Stimulated activated CD4-positive, alpha-beta T cell treated with anti-CD3 and anti-CD28 coated beads, Interleukin-15, amount 100 ng/mL, for 48 hours (primary cell): Measurements from ENCODE around the gene CFI.
"Not testable (repeated sequence)": the region's sequence is repeated elsewhere in the genome, so short reads cannot be mapped to it uniquely, and the experiment has no call there.

Experiments used
- DNase-seq, 2 donors: peaks; one replicate each; pipeline ENCODE4 v3.0.0-alpha.2; 2020; ENCODE audit warnings: low read depth in 2 of 2

The CFI gene

DNA sequence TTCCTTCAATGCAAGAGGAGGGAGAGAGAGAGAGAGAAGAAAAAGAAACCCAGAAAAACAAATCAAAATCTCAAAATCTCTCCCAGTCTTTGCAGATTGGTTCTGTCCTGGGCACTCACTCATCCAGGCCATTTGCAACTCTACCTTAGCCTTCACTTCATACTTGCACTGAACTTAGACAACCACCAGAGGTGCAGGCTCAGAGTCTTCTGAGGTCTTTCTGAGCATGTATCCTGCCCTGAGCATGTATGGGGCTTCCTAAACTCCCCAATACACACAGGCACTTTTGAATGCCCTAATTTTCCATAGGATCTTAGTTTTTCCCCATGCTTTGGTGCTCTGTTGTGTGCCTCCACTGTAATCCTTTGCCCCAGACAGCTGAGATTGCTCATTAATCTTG, 2.9 kb downstream of the CFI start:
- DNase-seq: no peak

GRCh38 chr4:109795059-109795458, 6.7 kb downstream of the CFI start:
- DNase-seq: no peak

GRCh38 chr4:109787807-109788206, 14.0 kb downstream of the CFI start:
- no peak for DNase-seq

DNA sequence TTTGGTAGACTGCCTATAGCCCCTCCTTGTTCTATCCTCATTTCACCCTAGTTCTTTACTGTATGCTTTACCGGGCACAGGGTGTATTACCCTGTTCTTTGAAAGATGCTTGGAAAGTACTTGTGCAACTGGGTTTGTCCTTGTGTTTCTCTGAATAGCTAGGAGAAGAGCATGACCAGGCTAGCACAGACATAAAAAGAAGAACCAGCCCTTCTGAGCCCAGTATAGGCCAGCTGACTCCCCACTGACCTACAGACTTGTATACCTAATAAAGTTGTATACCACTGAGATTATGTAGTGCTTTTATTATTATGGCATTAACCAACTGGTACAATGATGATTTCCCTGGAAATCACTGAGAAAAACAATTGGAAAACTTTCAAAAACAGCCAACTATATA, 15.0 kb downstream of the CFI start:
- DNase-seq: no peak

GRCh38 chr4:109782092-109782491, 19.7 kb downstream of the CFI start:
- DNase-seq: not testable (repeated sequence)

GRCh38 chr4:109764789-109765402, 36.9 kb downstream of the CFI start:
- DNase-seq: no peak

DNA sequence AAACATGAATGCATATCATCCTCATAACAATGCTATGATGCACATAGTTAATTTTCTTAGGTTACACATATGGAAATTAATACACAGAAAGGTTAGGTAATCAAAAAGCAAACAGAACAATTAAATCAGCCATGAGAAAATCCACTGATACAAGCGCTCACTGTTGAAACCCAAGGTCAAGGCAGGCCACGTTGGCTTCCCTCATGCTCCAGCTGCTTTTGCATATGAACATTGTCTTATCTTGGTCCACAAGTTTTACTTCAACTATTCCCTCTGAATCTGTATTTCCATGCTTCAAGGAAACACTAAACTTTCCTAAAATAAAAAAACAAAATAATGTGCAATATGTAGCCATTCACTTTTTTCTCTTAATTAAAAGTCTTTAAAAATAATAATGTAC, 37.4 kb downstream of the CFI start:
- DNase-seq: no peak

- DNase-seq: no peak
These were observed 41.1 kb downstream of the CFI start for GRCh38 chr4:109760682-109761081.

GRCh38 chr4:109755656-109756055, 46.1 kb downstream of the CFI start:
- DNase-seq: no peak

GRCh38 chr4:109754093-109754857, 47.5 kb downstream of the CFI start:
- DNase-seq: no peak

GRCh38 chr4:109752525-109752924, 49.3 kb downstream of the CFI start:
- no peak for DNase-seq

- no peak for DNase-seq
These were observed 49.9 kb downstream of the CFI start for GRCh38 chr4:109751852-109752251.

- DNase-seq: no peak
These were observed 51.1 kb downstream of the CFI start for GRCh38 chr4:109750652-109751244.

GRCh38 chr4:109749388-109750082, 52.3 kb downstream of the CFI start:
- DNase-seq: no peak

GRCh38 chr4:109748114-109748513, 53.7 kb downstream of the CFI start:
- DNase-seq: no peak

DNA sequence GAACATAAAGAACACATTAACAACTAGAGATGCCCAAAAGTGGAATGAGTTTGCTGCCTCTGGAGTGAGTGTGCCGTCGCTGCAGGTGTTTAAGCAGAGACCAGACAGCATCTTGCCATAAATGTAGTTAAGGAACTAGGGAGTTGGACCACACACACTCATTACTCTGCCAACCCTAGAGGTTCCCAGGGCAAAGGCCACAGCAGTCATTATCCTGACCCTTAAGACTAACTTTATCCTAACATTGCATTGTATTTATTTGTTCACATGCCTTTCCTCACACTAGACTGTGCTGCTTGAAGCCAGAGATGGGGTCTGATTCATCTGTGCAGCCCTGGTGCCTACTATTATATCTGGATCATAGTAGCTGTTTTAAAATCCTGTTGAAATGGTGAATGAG, 55.1 kb downstream of the CFI start:
- DNase-seq: no peak

GRCh38 chr4:109745830-109746229, 56.0 kb downstream of the CFI start:
- no peak for DNase-seq

DNA sequence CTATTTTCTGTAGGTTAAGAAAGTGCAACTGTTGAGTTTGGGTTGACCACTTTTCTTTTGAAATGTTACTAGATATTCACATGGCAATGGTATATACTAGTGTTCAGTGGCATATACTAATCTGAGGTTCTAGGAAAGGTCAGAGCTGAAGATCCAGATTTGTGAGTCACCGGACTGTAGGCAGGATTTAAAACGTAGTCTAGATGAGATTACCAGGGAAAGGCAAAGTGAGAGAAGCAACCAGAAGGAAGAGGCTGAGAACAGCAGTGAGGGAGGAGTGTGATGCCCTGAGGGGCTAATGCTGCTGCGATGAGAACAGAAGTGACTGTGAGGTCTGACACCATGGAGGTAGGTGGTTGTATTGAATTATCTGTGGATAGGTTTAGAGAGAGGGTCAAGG, 62.3 kb downstream of the CFI start:
- DNase-seq: no peak

DNA sequence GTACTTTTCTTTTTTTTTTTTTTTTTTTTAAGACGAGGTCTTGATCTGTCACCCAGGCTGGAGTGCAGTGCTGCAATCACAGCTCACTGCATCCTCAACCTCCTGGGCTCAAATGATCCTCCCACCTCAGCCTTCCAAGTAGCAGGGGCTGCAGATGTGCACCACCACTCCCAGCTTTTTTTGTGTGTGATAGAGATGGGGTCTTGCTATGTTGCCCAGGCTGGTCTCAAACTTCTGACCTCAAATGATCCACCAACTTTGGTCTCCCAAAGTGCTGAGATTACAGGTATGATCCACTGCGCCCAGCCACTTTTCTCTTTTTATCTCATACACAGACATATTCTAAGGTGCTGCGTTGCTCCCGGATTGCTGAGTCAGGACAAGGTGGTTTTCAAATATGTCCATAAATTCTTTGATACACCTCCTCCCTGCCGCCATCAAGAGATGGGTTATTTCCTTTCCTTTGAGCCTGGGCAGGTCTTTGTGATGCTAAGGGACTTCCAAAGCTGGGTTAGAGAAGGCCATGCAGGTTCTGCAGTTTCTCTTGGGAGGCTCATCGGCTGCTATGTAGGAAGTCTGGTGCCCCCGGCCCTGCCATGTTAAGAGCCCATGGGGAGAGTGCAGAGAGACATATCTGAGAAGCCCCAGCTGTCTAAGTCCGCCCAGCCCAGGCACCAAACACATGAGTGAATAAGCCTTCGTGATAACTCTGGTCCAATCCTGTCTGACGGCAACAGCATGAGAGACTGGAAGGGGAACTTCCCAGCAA, 63.5 kb downstream of the CFI start:
- no peak for DNase-seq

GRCh38 chr4:109735566-109736365, 66.0 kb downstream of the CFI start:
- DNase-seq: no peak

DNA sequence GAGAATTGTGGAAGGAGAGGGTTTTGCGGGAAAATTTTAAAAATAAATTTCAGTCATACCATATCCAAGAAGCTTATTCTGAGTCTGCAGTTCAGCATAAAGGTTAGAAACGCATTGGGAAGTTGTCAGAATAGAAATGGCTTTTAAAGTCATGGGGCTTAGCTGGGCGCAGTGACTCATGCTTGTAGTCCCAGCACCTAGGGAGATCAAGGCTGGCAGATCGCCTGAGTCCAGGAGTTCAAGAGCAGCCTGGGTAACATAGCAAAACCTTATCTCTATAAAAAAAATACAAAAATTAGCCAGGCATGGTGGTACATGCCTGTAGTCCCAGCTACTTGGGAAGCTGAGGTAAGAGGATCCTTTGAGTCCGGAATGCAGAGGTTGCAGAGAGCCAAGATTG, 68.1 kb downstream of the CFI start:
- DNase-seq: no peak
